ENCODE data around the gene GALNT13.

Gene GALNT13

DNA sequence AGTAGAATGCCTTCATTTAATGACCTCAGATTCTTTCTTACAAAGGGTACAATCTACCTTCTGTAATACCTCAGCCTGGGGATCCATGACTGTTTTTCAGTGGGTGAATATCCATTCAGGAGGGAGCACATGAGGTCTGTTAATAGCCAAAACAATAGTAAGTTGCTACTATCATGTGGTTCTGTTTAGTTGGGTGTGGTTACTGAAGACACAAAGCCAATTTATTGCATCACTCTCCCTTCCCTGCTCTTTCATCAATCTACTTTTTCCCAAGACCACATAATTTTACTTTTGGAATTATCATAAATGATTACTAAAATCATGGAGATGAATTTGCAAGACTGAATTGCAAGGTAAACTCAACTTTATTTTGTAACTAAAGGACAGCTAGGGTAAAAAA is 254.2 kb downstream of the GALNT13 start:
- DNase-seq (ENCODE audit: low read depth), result peak; percentile 54

DNA sequence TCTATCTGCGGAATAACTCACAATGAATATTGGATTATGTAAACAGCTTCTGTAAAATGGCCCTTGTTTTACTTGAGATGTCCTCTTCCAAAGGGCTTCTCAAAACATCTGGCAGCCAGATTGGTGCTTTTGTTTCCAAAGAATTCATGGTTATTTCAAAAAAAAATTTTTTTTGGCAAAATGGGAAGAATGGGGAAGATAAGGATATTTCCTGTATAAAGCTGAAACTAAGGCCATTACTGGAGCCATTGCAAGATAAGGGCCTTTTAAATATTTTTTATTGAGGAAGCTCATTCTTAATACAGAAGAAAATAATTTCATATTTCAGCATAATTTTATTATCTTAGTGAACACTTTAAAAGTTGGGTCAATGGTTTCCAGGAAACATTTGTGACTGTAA is 259.1 kb downstream of the GALNT13 start:
- DNase-seq (ENCODE audit: low read depth), result peak; percentile 35

DNA sequence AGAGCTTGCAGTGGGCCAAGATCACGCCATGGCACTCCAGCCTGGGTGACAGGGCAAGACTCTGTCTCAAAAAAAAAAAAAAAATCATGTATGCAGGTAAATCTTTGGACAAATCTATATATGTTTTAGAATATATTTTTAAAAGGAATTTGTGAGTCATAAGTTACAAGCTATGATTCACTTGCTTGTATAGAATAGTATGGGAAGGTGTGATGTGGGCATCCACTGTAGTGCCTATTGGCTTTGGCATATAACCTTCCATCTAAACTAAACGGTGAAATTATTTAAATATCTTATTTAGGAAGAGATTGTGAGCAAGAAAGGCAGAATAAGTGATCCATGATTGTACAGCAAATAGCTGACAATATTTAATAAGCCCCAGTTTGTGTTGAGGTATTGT is 261.1 kb downstream of the GALNT13 start:
- no peak for DNase-seq (ENCODE audit: low read depth)

DNA sequence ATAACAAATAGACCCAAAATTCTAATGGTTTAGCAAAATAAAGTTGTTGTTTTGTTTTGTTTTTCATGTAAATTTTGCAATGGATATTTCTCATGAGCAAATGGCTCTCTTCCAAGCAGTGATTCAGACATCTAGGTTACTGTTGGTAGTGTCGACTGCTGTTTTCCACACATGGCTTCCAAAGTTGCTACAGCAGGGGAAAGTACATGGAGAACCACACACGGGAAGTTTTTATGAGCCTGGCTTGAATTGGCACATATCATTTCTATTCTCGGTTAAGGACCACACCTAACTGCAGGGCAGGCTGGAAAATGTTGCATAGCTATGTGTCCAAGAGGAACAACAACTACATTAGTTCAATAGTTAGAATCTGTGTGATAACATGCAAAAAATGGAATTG is 262.1 kb downstream of the GALNT13 start:
- DNase-seq (ENCODE audit: low read depth), result peak; percentile 83

DNA sequence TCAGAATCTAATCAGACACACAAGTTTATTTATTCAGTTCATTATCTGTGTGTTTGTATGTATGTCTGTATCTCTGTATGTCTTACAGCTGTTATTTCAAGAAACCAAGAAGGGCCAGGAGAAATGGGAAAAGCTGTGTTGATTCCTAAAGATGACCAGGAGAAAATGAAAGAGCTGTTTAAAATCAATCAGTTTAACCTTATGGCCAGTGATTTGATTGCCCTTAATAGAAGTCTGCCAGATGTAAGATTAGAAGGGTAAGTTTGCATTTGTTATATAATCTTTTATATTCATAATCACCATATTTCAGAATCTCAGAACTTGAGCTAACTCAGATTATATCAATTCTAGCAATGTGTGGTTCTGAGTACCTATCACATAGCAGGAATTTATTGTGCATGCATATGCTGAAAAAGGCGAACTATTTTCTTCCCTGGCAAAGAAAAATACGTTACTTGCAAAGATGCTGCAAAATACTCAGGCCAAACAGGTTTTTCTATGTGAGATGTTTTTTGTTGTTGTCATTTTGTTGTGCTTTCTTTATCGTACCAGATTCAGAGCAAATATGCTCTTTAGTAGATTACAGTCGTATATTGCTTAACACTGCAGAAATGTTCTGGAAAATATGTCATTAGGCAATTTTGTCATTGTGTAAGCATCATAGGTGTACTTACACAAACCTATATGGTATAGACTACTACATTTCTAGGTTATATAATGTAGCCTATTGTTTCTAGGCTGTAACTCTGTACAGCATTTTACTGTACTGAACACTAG is 268.7 kb downstream of the GALNT13 start:
- DNase-seq (ENCODE audit: low read depth), result no peak

DNA sequence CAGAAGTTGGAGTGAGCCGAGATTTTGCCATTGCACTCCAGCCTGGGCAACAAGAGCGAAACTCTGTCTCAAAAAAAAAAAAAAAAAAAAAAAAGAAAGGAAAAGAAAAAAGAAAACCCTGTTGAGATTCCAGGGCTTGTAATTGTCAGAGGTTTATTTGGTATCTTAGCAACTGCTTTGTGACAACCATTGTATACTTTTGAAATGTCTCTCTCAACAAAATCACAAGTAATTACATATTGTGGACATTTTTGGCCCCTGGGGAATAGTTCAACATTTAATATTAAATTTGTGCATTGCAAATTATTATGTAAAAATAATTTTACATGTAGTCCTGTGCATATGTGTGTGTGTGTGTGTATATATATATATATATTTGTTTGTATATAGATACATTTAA is 270.8 kb downstream of the GALNT13 start:
- DNase-seq (ENCODE audit: low read depth), result no peak

DNA sequence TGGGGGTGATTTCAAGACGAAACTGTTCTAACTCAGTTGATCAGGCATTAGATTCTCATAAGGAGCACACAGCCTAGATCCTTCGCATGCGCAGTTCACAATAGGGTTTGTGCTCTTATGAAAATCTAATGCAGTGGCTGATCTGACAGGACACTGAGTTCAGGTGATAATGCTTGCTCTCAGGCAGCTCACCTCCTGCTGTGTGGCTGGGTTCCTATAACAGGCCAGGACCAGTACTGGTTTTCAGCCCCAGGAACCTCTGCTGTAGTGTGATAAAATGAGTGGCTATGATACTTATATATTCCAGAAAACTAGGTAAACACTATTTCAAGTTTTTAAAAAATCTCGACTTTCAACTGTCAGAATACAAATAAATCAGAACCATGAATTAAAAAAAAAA is 271.4 kb downstream of the GALNT13 start:
- DNase-seq (ENCODE audit: low read depth), result no peak

DNA sequence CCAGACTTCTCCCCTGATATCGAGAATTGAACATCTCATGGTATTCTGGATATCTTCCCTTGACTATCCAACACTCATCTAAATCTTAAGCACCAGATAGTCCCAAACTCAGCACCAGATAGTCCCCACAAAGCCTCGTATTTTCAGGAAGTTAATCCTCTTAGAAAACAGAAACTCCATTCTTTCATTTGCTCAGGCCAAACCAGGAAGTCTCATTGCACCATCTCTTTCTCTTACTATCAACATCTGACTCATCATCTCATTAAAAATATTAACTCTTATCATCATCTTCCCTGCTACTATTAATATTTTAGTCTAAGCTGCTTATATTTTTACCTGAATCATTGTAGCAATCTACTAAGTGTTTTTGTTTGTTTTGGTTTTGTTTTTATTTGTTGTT is 286.4 kb downstream of the GALNT13 start:
- DNase-seq (ENCODE audit: low read depth), result no peak

DNA sequence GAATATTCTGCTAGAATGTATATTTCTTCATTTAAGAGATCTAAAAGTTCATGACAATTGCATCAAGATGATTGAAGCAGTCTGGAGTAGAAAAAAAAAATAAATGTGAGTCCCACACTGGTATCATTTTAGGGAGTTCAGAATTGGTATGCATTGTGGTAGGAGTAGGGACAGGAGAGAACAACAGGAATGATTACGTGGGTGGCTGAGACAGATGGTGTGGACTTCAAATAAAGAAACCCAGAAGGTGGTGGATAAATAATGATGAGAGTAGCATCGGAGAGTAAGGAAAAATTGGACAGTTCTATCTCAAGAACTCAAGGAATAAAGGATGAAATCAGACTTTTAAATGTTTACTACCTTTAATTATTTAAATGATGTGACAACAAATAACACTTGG is 289.6 kb downstream of the GALNT13 start:
- DNase-seq (ENCODE audit: low read depth), result no peak

DNA sequence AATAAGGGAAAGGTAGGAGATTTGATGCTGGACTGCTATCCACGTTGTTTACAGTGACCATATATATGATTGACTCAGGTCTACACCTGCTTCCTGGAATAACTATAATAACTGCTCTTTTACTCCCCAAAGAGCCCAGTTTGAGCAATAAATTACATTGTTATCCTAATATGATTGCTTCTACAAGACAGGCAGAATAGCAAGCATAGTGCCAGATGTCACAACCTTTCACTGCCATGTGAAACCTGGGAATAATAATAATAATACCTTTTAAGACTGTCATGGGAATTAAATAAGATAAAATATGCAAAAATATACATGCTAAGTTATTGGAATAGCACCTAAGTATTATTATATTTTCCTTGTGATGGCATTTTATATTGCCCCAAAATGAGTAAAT is 298.7 kb downstream of the GALNT13 start:
- no peak for DNase-seq (ENCODE audit: low read depth)

DNA sequence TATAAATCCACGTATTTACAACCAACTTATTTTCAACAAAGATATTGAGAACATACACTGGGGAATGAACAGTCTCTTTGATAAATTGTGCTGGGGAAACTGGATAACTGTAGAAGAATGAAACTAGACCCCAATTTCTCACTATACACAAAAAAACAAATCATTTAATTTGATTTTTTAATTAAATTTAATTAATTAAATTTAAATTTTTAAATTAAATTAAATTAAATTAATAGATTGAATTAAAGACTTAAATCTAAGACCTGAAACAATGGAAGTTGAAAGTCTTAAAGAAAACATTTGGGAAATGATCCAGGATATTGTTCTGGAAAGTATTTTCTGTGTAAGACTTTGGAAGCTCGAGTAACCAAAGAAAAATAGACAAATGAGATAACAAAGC is 301.4 kb downstream of the GALNT13 start:
- DNase-seq (ENCODE audit: low read depth), result no peak

DNA sequence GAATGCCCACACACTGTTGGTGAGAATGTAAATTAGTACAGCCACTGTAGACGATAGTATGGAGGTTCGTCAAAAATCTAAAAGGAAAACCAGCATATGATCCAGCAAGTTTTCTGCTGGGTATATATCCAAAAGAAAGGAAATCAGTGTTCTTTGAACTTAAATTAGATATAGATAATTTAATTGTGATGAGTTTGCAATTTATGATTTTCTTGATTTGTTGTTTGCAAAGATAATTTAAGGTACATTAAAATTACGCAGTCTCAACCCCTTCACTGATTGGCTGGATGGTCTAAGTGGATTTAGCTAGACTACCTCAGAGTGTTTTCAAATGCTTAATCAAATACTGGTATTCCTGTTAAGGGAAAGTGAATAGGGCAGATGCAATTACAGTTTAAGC is 302.2 kb downstream of the GALNT13 start:
- no peak for DNase-seq (ENCODE audit: low read depth)

DNA sequence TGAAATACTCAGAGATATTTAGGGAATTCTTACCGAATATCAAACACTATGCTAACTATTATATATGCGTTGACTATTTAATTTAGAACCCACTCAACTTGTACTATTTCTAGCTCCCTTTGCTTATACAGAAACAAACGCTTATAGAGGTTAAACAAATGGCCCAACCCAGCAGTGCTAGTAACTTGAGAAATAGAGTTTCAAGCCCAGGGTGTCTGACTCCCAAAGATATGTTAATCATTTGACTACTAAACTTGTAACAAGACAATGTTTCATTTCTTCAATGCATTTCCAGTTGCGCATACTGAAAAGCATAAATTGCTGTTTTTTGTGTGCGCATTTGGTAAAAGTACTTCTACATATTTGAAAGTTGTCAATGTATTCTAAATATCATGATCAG is 310.3 kb downstream of the GALNT13 start:
- no peak for DNase-seq (ENCODE audit: low read depth)

DNA sequence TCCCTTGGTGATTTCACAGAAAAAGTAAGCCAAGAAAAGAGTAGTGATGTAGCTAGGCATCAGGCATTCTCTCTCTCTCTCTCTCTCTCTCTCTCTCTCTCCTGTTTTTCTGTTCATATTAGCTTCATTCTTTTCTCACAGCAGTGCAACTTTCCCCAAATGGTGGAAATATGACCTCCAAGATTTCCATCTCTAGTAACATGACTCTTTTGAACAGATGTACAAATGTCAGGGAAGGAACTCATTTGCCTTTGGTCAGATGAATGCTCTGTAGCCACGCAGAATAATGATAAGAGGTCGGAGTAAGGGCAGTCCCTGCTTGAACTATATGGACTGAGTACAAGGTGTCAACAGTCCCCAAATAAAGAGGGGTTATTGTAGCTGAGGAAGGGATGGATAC is 316.2 kb downstream of the GALNT13 start:
- DNase-seq (ENCODE audit: low read depth), result no peak

DNA sequence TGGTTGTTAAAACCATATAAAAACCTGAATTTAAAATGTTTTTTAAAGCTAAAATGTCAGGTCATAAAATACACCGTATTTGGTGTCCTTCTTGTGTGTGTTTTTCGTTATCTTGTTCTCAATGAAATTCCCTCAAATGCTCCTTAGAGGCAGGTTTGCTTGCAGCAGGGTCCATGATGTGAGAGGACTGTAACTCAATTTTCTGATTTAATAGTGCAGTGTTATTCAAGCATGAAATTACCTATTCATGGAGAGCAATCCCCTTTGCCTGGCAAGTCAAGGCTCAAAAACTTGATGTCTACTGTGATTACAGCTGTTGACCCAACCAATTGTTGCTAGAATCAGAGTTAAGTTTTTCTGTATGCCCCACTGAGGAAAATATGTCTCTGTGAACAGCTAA is 318.2 kb downstream of the GALNT13 start:
- DNase-seq (ENCODE audit: low read depth), result no peak

DNA sequence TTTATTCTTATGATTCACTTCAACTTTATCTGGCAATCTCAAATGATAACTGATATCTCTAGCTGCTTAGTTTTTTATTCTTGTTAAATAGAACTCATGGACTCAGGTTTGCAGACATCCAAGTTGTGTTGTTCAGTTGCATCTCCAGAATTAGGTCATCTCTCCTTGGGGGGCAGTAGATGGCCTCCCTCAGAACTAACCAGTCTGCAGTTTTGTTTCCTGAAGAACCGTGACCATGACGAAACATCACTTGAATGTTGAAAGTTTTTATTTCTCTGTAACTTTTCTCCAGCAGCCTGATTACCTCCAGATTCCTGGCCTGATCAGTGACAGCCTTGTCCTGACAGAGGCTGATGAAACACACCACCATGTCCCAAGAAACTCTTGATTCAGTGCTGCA is 321.5 kb downstream of the GALNT13 start:
- peak; percentile 8 for DNase-seq (ENCODE audit: low read depth)

DNA sequence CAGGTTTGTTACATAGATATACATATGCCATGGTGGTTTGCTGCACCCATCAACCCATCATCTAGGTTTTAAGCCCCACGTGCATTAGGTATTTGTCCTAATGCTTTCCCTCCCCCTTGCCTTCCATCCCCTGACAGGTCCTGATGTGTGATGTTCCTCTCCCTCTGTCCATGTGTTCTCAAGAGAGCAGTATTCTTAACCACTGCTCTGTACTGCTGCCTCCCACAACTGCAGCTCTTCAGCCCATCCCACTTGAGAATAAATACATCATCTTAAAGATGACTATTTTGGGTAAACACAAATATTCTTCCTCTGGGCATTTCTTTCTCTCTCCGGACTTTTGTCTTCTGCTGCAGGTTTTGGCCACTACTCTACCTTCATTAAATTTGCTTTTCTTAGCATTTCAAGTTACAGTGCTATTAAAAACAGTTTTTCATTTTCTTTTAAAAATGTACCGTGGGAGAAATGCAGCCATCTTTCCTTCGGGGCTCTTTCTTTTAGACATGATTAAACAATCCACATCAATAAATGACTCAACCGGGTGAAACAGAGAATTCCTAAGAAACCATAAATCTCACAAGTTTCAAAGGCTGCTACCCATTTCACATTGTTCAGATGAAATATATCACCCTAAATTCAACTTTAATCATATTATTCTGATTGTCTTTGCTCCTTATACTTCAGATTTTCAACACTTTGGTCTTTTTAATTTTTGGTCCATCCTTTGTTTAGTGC is 323.4 kb downstream of the GALNT13 start:
- DNase-seq (ENCODE audit: low read depth), result no peak

DNA sequence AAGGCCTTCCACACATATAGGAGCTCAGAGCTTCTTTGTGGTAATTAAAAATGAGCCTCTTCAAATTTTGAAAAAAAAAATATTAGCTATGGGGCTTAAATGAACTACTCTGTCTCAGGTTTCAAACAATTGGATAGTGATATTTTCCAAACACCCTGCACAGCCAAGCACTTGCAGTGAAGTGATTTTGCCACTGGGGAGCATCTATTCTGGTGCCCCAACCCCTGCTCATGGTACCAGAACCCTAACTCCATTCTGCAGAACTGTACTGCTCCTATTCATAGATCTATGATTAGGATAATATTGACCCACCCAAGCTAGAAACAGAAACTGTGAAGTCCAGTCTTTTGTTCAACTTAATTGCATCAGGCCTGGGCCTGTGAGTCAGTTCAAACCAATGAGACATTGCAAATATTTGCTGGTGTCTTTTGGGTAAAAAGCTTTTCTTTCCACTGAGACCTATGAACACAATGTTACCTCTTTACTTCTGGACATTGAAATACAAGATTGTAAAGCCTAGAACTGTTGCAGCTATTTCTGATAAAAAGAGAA is 324.0 kb downstream of the GALNT13 start:
- DNase-seq (ENCODE audit: low read depth), result no peak

DNA sequence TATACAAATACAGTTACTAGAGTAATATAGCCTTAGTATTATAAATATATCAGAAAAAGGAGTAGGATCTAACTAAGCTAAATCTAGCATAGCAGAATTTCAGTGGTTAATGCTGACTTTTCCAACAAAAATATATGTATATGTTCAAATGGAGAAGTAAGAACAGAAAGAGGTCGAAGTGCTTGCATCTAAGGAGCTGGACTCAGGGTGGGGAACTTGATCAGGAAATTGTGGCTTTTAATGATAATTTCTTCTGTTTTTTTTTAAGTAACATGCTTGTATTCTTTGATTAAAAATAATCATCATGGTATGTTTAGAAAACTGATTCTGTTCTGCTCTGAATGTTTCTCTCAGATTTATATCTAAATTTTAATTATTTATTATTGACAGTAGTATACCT is 327.1 kb downstream of the GALNT13 start:
- no peak for DNase-seq (ENCODE audit: low read depth)

DNA sequence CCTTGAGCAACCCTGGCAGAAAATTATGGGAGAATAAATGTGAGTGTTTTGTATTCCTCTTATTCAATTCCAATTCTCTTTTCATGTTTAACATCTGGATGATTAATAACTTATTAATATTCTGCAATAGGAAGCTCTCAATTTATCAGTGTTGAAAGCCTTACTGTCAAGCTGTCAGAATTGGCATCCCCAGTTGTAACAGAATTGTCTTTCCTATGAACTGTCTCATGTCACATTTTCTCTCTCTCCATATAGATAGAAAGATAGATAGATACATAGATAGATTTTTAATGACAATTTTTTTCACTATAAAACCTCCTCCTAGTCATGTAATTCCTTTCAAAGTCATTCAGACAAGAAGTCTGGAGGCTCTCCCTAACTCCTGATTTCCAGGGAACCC is 331.5 kb downstream of the GALNT13 start:
- no peak for DNase-seq (ENCODE audit: low read depth)

DNA sequence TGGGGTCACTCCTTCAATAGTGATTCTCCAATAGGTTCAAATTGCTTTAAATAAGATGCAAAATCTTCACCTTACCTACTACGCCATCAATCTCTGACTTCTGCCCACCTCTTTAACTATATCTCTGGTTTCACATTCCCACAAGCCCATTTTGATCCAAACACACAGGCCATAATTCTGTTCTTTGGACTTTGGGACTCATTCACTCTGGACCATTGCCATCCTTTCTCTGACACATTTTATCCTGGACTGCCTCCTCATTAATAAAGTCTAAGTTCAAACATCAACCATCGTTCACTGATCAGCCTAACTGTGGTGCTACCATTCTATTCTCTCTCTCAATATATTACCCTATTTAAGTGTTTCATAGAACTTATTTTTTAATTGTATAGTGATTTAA is 332.2 kb downstream of the GALNT13 start:
- DNase-seq (ENCODE audit: low read depth), result no peak

DNA sequence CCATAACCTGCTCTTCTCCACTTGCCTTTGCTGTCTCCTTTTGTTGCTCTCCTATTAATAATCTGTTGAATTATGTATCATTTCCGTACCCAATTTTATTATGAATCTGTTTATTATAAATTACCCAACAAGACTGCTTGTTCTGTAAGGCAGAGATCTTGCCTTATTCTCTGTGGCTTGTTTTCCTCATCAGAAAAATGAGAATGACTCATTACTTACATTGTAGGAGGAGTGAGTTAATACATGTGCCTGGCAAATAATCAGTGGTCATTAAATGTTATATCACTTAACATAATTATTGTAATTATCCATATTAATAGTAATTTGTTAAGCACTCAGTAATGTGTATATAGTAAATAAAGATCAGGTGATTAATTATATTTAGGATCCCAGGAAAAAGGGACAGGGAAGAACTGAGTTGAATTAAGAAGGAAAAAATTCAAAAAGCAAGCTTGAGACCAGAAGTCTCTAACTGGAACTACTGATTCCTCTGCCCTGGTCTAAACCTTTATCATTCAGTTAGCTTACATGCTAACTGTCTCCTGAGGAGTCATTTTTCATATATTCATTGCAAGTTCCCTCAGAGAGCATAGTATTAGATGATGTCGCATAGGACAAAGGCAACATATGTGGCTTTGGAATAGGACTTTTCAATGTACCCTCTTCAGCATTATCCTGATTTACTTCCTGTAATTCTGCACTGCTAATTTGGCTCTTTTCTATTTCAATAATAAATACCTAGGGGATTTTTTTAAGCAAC is 335.7 kb downstream of the GALNT13 start:
- DNase-seq (ENCODE audit: low read depth), result no peak

DNA sequence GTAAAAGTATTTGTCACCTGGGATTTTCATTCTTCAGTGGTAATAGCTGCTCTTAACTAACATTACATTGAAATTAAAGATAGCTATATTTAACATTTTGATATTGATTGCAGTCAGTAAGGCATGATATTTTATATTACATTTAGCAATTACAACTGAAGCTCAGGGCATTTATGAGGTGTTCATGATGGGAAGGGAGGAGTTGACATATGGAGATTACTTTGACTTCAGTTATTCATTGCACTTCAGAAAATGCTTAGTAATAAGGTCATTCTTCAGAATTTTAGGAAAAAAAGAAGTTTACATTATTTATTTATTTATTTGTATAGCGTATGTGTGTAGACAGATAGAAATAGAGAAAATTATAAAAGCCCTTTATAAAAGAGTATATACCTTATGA is 352.0 kb downstream of the GALNT13 start:
- no peak for DNase-seq (ENCODE audit: low read depth)
